Astrocyte (in vitro differentiated cells and primary cell): ENCODE measurements around the gene ASTN1. TPM values are rescaled to one million over a fixed set of nuclear protein-coding genes. Genes with fewer than 3 reads are reported as not detected.

ENCODE experiments used
- DNase-seq: peaks from one replicate; pipeline ENCODE4 v3.0.0-alpha.2; 2010; ENCODE audit warnings: low read depth
- FAIRE-seq: peaks from 2 replicates; lab custom pipeline; 2011; peaks lifted over from hg19 to GRCh38; lab: Jason Lieb, UNC
- H2AFZ ChIP-seq: 2 replicates; pipeline ENCODE4 v1.6.0; 2012; ENCODE audit warnings: low read depth, low read length, inconsistent platforms
- H3K27ac ChIP-seq: 2 replicates; pipeline ENCODE4 v1.5.1; 2011; ENCODE audit warnings: low read depth, low read length, inconsistent platforms
- H3K27me3 ChIP-seq: 2 replicates; pipeline ENCODE4 v1.6.0; 2011; ENCODE audit warnings: low read length, inconsistent platforms; ENCODE audit not compliant: insufficient read depth
- H3K36me3 ChIP-seq: 2 replicates; pipeline ENCODE4 v1.5.1; 2011; ENCODE audit warnings: low read length, inconsistent platforms; ENCODE audit not compliant: insufficient read depth
- H3K4me1 ChIP-seq: 2 replicates; pipeline ENCODE4 v1.5.1; 2011; ENCODE audit warnings: low read length, inconsistent platforms; ENCODE audit not compliant: insufficient read depth
- H3K4me2 ChIP-seq: 2 replicates; pipeline ENCODE4 v1.6.0; 2012; ENCODE audit warnings: low read length, inconsistent platforms
- H3K4me3 ChIP-seq: 2 replicates; pipeline ENCODE4 v1.5.1; 2011; ENCODE audit warnings: low read depth, mild to moderate bottlenecking, low read length, inconsistent platforms; ENCODE audit not compliant: insufficient read depth
- H3K79me2 ChIP-seq: 2 replicates; pipeline ENCODE4 v1.6.0; 2012; ENCODE audit warnings: mild to moderate bottlenecking, low read length, inconsistent platforms; ENCODE audit not compliant: insufficient read depth
- H3K9ac ChIP-seq: 2 replicates; pipeline ENCODE4 v1.6.0; 2012; ENCODE audit warnings: mild to moderate bottlenecking, low read length, inconsistent platforms
- H3K9me3 ChIP-seq: 2 replicates; pipeline ENCODE4 v1.5.1; 2012; ENCODE audit warnings: low read depth, mild to moderate bottlenecking, low read length, inconsistent platforms; ENCODE audit not compliant: insufficient read depth
- H4K20me1 ChIP-seq: 2 replicates; pipeline ENCODE4 v1.6.0; 2012; ENCODE audit warnings: low read length, inconsistent platforms; ENCODE audit not compliant: insufficient read depth
- H3K27ac Mint-ChIP-seq: one replicate; pipeline ENCODE4 v1.8.0; 2021; ENCODE audit warnings: mild to moderate bottlenecking, mixed read lengths; ENCODE audit not compliant: unreplicated experiment
- H3K27me3 Mint-ChIP-seq: one replicate; pipeline ENCODE4 v1.8.0; 2021; ENCODE audit warnings: low read depth, mixed read lengths; ENCODE audit not compliant: unreplicated experiment
- H3K36me3 Mint-ChIP-seq: one replicate; pipeline ENCODE4 v1.8.0; 2021; ENCODE audit warnings: low read depth, mixed read lengths; ENCODE audit not compliant: unreplicated experiment
- H3K4me1 Mint-ChIP-seq: one replicate; pipeline ENCODE4 v1.8.0; 2021; ENCODE audit warnings: low read depth, mixed read lengths; ENCODE audit not compliant: unreplicated experiment
- H3K4me3 Mint-ChIP-seq: one replicate; pipeline ENCODE4 v1.8.0; 2021; ENCODE audit warnings: mild to moderate bottlenecking, moderate library complexity, mixed read lengths; ENCODE audit not compliant: unreplicated experiment
- H3K9me3 Mint-ChIP-seq: one replicate; pipeline ENCODE4 v1.8.0; 2021; ENCODE audit warnings: mild to moderate bottlenecking, mixed read lengths; ENCODE audit not compliant: unreplicated experiment
- CTCF ChIP-seq: IDR thresholded peaks from 2 replicates; pipeline ENCODE4 v1.5.1; 2011; ENCODE audit warnings: low read depth, mild to moderate bottlenecking, inconsistent platforms, low read length, moderate library complexity; ENCODE audit not compliant: insufficient read depth
- EZH2 ChIP-seq: IDR thresholded peaks from 2 replicates; pipeline ENCODE4 v1.6.1; 2012; ENCODE audit warnings: mild to moderate bottlenecking, low read length, inconsistent platforms; ENCODE audit not compliant: insufficient read depth
- total RNA-seq: library from RNA; stranded (reverse); gene quantifications from 2 replicates; pipeline ENCODE4 v1.2.1, GENCODE V29; 2021

The ASTN1 gene
- total RNA-seq, 1 donor from 2014 or later, result 0.50 TPM

GRCh38 chr1:176998183-176998795, 166.2 kb downstream of the ASTN1 start:
- Histone ChIP-seq H3K36me3 (no peaks in the 10 kb centered on the region), H2AFZ (no peak overlapping the region), H4K20me1 (no peaks in the 10 kb centered on the region), H3K27me3 (no peaks in the 10 kb centered on the region), H3K4me2 (no peak overlapping the region), H3K9ac (no peak overlapping the region), H3K27ac (no peak overlapping the region), H3K79me2 (no peaks in the 10 kb centered on the region), H3K9me3 (no peaks in the 10 kb centered on the region), H3K4me1 (no peaks in the 10 kb centered on the region), H3K4me3 (no peak overlapping the region)
- no peak for FAIRE-seq
- Mint-ChIP-seq H3K9me3 (peaks cover 2% of the 10 kb centered on the region), H3K4me3 (no peak overlapping the region), H3K27me3 (peaks cover 5% of the 10 kb centered on the region), H3K27ac (peak overlapping the region; percentile 21), H3K4me1 (peaks cover 4% of the 10 kb centered on the region), H3K36me3 (no peaks in the 10 kb centered on the region)
- TF ChIP-seq CTCF, result no peak
- no peak for DNase-seq

DNA sequence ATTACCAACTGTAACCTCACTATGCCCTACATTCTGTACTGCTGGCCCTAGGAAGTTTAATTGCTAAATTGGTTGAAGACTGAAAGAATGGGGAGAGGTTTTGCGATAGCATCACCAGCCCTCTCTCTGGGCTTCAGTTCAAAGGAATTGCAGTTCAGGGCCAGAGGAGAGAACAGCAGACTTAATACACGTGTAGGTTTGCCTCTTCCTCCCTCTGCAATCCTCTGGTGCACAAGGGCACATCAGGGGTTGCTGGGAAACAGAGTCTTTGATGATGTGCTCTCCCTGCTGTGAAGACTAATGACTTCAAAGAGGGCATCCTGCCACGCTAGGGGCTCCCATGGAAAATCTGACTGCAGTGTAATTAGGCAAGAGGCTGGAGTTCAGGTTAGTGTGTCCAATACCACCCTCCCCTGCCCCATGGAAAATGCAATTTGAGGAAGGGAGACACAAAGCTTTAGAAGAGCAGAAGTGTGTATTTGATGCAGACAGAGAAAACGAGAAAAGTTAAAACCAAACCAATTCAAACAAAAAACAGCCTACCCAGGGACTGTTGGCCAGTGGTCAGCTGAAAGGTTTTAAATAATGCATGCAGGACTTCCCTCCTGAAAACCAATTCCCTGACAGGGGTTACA, 167.9 kb downstream of the ASTN1 start:
- Histone ChIP-seq H3K27me3 (no peaks in the 10 kb centered on the region), H3K4me3 (no peak overlapping the region), H3K9me3 (no peaks in the 10 kb centered on the region), H3K27ac (no peak overlapping the region), H3K79me2 (no peaks in the 10 kb centered on the region), H3K4me1 (no peaks in the 10 kb centered on the region), H3K36me3 (no peaks in the 10 kb centered on the region), H4K20me1 (no peaks in the 10 kb centered on the region), H2AFZ (no peak overlapping the region), H3K9ac (no peak overlapping the region), H3K4me2 (no peak overlapping the region)
- DNase-seq (peak; percentile 40), FAIRE-seq (no peak)
- peaks cover 5% of the 10 kb centered on the region for H3K27me3 Mint-ChIP-seq
- no peak overlapping the region for H3K27ac Mint-ChIP-seq
- H3K9me3 Mint-ChIP-seq, result peaks cover 2% of the 10 kb centered on the region
- peaks cover 4% of the 10 kb centered on the region for H3K4me1 Mint-ChIP-seq
- no peak for TF ChIP-seq EZH2
- TF ChIP-seq CTCF, result no peak
- H3K36me3 Mint-ChIP-seq, result no peaks in the 10 kb centered on the region
- H3K4me3 Mint-ChIP-seq, result no peak overlapping the region

- Histone ChIP-seq H4K20me1 (no peaks in the 10 kb centered on the region), H3K9me3 (no peaks in the 10 kb centered on the region), H3K9ac (no peak overlapping the region), H3K79me2 (no peaks in the 10 kb centered on the region), H3K27ac (no peak overlapping the region), H2AFZ (no peak overlapping the region), H3K36me3 (no peaks in the 10 kb centered on the region), H3K27me3 (no peaks in the 10 kb centered on the region), H3K4me2 (no peak overlapping the region), H3K4me3 (no peak overlapping the region), H3K4me1 (no peaks in the 10 kb centered on the region)
- peaks cover 5% of the 10 kb centered on the region for H3K27me3 Mint-ChIP-seq
- H3K4me1 Mint-ChIP-seq, result peaks cover 4% of the 10 kb centered on the region
- H3K36me3 Mint-ChIP-seq, result no peaks in the 10 kb centered on the region
- H3K4me3 Mint-ChIP-seq, result no peak overlapping the region
- H3K27ac Mint-ChIP-seq, result no peak overlapping the region
- H3K9me3 Mint-ChIP-seq, result peaks cover 2% of the 10 kb centered on the region
- FAIRE-seq (no peak), DNase-seq (peak; percentile 59)
- TF ChIP-seq CTCF (no peak), EZH2 (no peak)
These were observed 169.4 kb downstream of the ASTN1 start for GRCh38 chr1:176994931-176995596.
